ENCODE results near the gene CPA3.

DNA sequence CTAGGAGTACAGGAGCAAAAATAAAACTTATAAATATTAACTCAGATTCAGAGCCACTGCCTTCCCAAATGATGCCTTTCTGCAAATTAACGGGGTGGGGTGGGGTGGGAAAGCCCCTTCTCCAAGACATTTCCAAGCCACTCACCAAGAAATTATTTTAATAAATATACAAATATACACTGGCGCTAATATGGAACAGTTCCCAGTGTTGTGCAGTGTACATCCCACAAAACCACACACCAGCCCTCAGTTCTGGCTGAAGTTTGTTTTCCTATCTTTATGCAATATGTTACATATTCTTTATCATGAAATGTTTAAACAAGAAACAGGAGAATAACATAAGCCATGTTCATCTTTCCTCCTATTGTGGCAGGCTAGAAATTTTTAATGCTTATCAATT lies 73.2 kb downstream of the CPA3 start:
- TF ChIP-seq, protein P1, sequence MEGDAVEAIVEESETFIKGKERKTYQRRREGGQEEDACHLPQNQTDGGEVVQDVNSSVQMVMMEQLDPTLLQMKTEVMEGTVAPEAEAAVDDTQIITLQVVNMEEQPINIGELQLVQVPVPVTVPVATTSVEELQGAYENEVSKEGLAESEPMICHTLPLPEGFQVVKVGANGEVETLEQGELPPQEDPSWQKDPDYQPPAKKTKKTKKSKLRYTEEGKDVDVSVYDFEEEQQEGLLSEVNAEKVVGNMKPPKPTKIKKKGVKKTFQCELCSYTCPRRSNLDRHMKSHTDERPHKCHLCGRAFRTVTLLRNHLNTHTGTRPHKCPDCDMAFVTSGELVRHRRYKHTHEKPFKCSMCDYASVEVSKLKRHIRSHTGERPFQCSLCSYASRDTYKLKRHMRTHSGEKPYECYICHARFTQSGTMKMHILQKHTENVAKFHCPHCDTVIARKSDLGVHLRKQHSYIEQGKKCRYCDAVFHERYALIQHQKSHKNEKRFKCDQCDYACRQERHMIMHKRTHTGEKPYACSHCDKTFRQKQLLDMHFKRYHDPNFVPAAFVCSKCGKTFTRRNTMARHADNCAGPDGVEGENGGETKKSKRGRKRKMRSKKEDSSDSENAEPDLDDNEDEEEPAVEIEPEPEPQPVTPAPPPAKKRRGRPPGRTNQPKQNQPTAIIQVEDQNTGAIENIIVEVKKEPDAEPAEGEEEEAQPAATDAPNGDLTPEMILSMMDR (IDR thresholded peaks at IDR 0.05) = no peak
- TF ChIP-seq POLR2A (IDR thresholded peaks at IDR 0.05) (no peak), EP300 (IDR thresholded peaks at IDR 0.05) (no peak)

Data from ovary (tissue), 3 donors.